H4 (cell line): Measurements from ENCODE around the gene GORASP2. TPM values are rescaled to one million over a fixed set of nuclear protein-coding genes. Genes with fewer than 3 reads are reported as not detected.

Experiments
- DNase-seq: peaks from one replicate; pipeline ENCODE4 v3.0.0-alpha.2; 2015; ENCODE audit warnings: low spot score
- total RNA-seq: library from RNA; depleted of rRNA; stranded (reverse); fragments of >200 nt; shearing (Covaris generic); gene quantifications from 2 replicates; pipeline ENCODE4 v1.2.3, GENCODE V29; 2014

The GORASP2 gene
- total RNA-seq, 1 experiment from 2014 or later = 42.3 TPM

- DNase-seq = peak; percentile 11
Measured at GRCh38 chr2:170965446-170966225, 36.6 kb downstream of the GORASP2 start.

GRCh38 chr2:170966648-170967396 is 37.8 kb downstream of the GORASP2 start:
- no peak for DNase-seq

DNA sequence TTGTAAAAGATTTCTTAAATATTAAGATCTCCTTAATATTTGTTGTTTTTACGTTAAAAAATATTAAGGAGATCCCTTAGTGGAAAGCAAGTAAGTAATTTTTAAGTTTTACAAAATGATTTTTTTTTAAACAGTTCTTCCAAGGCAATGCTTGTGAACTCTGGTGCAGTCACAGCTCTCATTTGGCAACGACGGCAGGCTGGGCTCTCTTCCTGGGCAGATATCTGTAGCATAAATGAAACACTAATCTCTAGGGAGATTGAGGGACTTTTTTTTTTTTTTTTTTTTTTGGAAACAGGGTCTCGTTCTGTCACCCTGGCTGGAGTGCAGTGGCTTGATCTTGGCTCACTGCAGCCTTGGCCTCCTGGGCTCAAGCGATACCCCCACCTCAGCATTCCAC is 38.5 kb downstream of the GORASP2 start:
- no peak for DNase-seq

- DNase-seq = no peak
Measured at GRCh38 chr2:170968205-170969003, 39.4 kb downstream of the GORASP2 start.

GRCh38 chr2:170969030-170969429 is 40.0 kb downstream of the GORASP2 start:
- DNase-seq = no peak

GRCh38 chr2:170969872-170970496 is 40.9 kb downstream of the GORASP2 start:
- DNase-seq = no peak

DNA sequence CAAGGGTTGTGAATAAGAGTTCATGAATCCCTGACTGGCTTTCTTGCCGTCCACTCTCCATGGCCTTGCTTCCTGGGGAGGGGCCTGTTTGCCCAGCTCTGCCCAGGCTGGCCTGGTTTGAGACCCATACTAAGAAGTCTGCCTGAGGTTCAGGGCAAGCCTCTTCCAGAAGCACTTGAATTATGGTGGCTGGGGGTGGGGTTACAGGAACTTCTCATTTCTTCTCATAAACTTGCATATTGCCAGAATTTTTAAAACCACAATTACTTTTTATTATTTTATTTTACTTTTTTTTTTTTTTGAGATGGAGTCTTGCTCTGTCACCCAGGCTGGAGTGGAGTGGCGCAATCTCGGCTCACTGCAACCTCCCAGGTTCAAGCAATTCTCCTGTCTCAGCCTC is 42.0 kb downstream of the GORASP2 start:
- no peak for DNase-seq

DNA sequence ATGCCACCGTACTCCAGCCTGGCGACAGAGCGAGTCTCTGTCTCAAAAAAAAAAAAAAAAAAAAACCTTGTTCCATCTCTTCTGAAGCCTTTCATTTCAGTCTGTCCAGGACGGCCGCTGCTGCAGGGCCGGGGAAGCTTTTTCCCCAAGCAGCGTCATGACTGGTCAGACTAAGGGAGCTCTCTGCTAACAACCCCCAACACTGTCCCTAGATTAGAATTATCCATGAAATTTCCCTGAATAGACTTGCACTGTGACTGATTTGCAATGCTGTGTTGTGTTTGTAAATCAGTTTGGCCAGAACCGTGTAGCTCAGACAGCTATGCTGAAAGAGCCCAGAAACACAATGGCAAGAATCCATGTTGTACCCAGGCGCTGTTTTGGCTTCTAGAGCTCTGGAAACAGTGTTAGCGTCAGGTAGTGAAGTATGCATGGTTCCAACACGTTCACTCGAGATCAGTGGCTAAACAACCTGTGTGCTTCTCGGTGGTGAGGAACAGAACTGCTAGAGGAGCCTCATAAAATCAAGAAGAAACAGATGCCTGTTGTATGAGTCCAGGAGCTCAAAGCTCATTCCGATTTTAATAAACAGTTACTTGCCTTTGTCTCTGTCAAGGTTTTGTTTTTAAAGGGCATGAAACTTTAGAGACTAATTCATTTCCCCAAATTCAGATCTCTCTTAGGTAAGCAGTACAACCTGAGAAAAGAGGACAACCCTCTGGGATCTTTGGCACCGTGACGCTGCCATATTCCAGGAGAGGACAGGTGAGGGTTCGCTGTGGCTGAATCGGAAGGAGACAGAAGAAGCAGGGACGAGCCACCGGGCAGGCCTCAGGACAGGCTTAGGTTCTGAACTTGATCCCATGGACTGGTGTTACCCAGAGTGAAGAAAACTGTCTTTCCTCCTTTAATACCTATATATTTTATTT is 43.5 kb downstream of the GORASP2 start:
- no peak for DNase-seq

- no peak for DNase-seq
Measured at GRCh38 chr2:170973225-170973491, 44.1 kb downstream of the GORASP2 start.

- peak; percentile 77 for DNase-seq
Measured at GRCh38 chr2:170973492-170974303, 44.6 kb downstream of the GORASP2 start.

DNA sequence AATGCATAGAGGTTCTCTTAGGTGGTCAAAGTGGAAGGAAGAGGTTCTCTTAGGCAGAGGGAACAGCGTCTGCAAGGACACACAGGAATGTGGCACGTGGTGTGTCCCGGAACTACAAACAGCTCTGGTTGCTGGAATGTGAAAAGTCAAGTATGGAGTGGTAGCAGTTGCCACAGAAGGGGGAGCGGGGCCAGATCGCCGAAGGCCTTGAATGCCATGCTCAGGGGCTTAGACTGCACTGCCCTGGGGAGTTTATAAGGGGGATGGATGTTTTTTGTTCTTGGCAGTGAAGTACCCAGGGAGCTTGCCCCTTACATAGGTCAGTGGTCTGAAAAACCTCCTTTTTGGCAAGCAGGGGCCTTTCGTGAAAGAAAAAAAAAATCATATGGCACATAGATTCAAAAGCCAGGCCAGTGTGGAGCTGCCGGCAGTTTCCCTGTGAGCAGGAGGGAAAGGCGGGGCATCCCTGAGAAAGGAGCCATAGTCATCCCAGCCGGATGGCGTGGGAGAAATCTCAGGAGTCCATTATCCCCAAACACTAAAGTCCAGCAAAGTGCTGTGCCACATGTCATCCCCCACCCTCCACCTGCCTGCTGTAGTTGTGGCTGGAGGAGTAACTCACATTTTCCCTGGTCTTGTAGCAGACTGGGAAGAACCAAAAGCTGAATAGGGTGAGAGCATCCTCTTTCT is 45.4 kb downstream of the GORASP2 start:
- DNase-seq = no peak

GRCh38 chr2:170975127-170975942 is 46.3 kb downstream of the GORASP2 start:
- no peak for DNase-seq

GRCh38 chr2:170975943-170976270 is 46.9 kb downstream of the GORASP2 start:
- no peak for DNase-seq

- DNase-seq = no peak
Measured at GRCh38 chr2:170984079-170984478, 55.0 kb downstream of the GORASP2 start.

GRCh38 chr2:170985407-170985806 is 56.4 kb downstream of the GORASP2 start:
- DNase-seq = no peak

DNA sequence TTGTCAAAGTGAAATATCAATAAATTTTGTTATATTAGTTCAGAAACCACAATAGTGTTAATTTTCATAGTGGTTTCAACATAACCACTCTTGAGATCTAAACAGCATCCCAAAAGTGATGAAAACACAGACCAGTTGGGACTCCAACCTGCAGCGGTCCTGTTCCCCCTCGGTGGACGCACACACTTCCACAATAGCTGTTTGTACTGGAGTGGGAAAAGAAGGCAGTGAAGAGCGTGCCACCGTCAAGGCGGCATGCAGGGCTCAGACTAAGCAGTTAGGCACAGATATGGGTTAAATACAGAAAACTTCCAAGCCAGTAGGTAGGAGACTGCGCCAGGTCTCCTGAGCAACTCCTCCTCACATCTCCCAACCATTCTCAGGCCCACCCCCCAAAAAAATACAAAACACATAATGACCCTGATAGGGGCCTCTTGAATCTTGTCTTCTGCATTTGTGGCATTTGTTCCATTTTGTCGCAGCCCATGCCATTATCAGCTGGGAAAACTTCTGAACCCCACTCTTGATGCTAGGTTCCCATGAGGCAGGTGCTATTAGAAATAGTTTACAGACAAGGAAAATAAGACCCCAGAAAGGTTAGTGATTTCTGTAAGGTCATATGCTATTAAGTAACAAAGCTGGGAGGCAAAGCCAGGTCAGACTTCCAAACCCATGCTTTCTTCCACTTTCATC is 57.7 kb downstream of the GORASP2 start:
- DNase-seq = no peak

DNA sequence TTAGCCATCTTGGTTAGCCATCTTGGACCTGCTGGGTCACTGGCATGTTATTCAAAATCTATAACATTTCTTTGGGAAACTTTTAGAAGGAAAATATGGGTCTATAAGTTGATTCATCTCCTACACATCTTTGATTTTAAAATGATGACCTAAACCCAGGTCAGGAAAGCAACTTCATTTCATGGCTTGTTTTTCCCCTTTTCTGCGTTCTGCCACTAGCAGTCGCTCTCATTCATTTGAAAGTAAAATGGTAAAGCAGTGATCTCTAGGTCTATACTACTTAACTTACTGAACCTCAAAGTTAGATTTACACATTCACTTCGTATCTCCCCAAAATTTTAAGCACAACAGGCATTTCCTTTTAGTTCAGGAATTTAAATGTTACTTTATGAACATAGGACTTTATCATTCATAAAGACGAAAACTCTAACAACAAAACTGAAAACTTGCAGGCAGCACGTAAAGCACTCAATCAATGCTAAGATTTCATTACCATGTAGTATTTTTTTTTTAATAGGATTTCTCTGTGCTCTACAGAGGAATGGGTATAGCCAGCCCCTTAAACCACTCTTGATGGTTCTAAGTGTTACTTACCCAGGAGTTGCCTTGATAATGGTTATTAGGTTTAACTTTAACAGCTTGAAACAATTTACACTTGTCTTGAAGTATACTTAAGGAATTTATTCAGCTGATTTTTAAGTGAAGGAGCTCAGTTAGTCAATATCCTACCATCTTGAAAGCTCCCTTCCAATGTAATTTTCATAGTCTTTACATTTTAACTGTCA is 62.5 kb downstream of the GORASP2 start:
- DNase-seq = no peak
